GM12801 (cell line): ENCODE measurements around the gene OGA.

Experiments
- TF ChIP-seq, protein P1 (sequence below): IDR thresholded peaks from one replicate; pipeline ENCODE4 v1.5.1; 2011; ENCODE audit warnings: control low read depth; ENCODE audit not compliant: insufficient read length; ENCODE audit errors: extremely low read depth

Gene OGA

DNA sequence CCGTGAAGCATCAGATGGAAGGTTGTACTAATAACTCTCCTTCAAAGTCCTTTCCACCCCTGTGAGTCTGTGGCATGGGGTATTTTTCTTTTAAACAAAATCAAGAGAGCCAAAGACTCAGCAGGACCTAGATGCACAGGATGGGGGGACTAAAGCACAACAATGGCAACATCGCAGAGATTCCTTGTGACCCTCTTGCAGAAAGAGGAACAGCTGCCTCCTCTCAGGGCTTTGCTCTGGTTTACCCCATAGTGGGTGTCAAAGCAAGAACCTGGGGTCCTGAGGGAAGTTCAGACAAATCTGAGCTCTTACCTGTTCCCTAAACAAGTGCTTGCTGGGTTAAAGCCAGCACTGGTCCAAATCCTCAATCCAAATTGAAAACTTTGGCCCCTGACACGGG, 81.6 kb downstream of the OGA start:
- TF ChIP-seq, protein P1, sequence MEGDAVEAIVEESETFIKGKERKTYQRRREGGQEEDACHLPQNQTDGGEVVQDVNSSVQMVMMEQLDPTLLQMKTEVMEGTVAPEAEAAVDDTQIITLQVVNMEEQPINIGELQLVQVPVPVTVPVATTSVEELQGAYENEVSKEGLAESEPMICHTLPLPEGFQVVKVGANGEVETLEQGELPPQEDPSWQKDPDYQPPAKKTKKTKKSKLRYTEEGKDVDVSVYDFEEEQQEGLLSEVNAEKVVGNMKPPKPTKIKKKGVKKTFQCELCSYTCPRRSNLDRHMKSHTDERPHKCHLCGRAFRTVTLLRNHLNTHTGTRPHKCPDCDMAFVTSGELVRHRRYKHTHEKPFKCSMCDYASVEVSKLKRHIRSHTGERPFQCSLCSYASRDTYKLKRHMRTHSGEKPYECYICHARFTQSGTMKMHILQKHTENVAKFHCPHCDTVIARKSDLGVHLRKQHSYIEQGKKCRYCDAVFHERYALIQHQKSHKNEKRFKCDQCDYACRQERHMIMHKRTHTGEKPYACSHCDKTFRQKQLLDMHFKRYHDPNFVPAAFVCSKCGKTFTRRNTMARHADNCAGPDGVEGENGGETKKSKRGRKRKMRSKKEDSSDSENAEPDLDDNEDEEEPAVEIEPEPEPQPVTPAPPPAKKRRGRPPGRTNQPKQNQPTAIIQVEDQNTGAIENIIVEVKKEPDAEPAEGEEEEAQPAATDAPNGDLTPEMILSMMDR = no peak
